ENCODE results near the gene GRPEL2.

The GRPEL2 gene

DNA sequence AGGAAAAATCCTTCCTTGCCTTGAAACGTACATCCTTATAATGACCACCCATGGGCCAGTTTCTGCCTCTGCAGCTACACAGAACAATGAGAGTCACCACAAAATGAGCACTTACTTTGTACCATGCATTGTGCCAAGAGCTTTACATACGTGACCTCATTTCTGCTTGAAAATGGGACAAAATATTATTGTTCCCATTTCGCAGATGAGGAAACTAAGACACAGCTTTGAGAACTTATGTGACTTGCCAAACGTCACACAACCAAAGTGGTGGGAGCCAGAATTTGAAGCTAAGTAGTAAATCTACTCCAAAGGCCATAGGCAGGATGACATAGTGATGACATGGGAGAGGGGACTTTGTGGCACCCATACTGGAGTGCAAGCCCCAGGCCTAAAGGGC, 34.8 kb upstream of the GRPEL2 start:
- peaks cover 10% of the 10 kb centered on the region for H3K4me1 ChIP-seq (ENCODE audit: control insufficient read depth, insufficient read depth, low read depth, low read length)
- 98% methylated on average over 4 of the region's 4 CpGs for WGBS

GRCh38 chr5:149310947-149311658, 34.2 kb upstream of the GRPEL2 start:
- no peak overlapping the region for H2BK120ac ChIP-seq (ENCODE audit: low read depth, low read length)
- H3K9me3 ChIP-seq (ENCODE audit: control insufficient read depth, low read length), result no peaks in the 10 kb centered on the region
- H2BK12ac ChIP-seq (ENCODE audit: low read length in 2 of 2), result no peak overlapping the region
- no peaks in the 10 kb centered on the region for H3K79me1 ChIP-seq (replicated peaks; ENCODE audit: low read length, poor library complexity, severe bottlenecking)
- no peak overlapping the region for H3K4me2 ChIP-seq (ENCODE audit: low read length, poor library complexity, severe bottlenecking)
- no peak overlapping the region for H4K8ac ChIP-seq (ENCODE audit: low read length)
- H3K18ac ChIP-seq (ENCODE audit: low read depth in 1 of 2, low read length in 2 of 2), result peak overlapping the region in 1 of 2 experiments; percentile 25
- no peaks in the 10 kb centered on the region for H3K27me3 ChIP-seq (ENCODE audit: control insufficient read depth in 1 of 2, insufficient read depth in 1 of 2, low read length in 2 of 2)
- no peak overlapping the region for H2BK15ac ChIP-seq (ENCODE audit: low read depth, poor library complexity, severe bottlenecking)
- peaks cover 21 to 34% of the 10 kb centered on the region in 2 experiments for H3K36me3 ChIP-seq (ENCODE audit: control insufficient read depth in 1 of 2, insufficient read depth in 2 of 2, low read depth in 1 of 2, low read length in 2 of 2)
- no peak overlapping the region for H3K4ac ChIP-seq (ENCODE audit: low read depth in 1 of 2, low read length in 2 of 2)
- peak; percentile 73 for DNase-seq
- H3K9ac ChIP-seq (ENCODE audit: low read length), result no peak overlapping the region
- H2AK5ac ChIP-seq (ENCODE audit: low read length, severe bottlenecking), result no peak overlapping the region
- H3K27ac ChIP-seq (ENCODE audit: low read length, poor library complexity, severe bottlenecking), result no peak overlapping the region
- H3K4me3 ChIP-seq (ENCODE audit: insufficient read depth in 1 of 2, low read depth in 1 of 2, low read length in 2 of 2), result no peak overlapping the region
- 79% methylated on average over 10 of the region's 10 CpGs for WGBS
- H2AFZ ChIP-seq (ENCODE audit: low read depth, low read length), result no peak overlapping the region
- no peak overlapping the region for H3K14ac ChIP-seq (ENCODE audit: low read length in 2 of 2)
- no peak overlapping the region for H2BK5ac ChIP-seq (ENCODE audit: low read depth, low read length, poor library complexity, severe bottlenecking)
- H3K4me1 ChIP-seq (ENCODE audit: control insufficient read depth, insufficient read depth, low read depth, low read length), result peaks cover 10% of the 10 kb centered on the region
- no peak overlapping the region for H4K91ac ChIP-seq (ENCODE audit: low read length)
- no peak overlapping the region for H3K23ac ChIP-seq (ENCODE audit: low read length in 2 of 2)

More for the DNA sequence above, 34.8 kb upstream of the GRPEL2 start:
- no peaks in the 10 kb centered on the region for H3K9me3 ChIP-seq (ENCODE audit: control insufficient read depth, low read length)
- H3K23ac ChIP-seq (ENCODE audit: low read length in 2 of 2), result no peak overlapping the region
- H3K4ac ChIP-seq (ENCODE audit: low read depth in 1 of 2, low read length in 2 of 2), result no peak overlapping the region
- no peak overlapping the region for H2AK5ac ChIP-seq (ENCODE audit: low read length, severe bottlenecking)
- no peak overlapping the region for H3K27ac ChIP-seq (ENCODE audit: low read length, poor library complexity, severe bottlenecking)
- H3K14ac ChIP-seq (ENCODE audit: low read length in 2 of 2), result no peak overlapping the region
- no peaks in the 10 kb centered on the region for H3K27me3 ChIP-seq (ENCODE audit: control insufficient read depth in 1 of 2, insufficient read depth in 1 of 2, low read length in 2 of 2)
- H2BK15ac ChIP-seq (ENCODE audit: low read depth, poor library complexity, severe bottlenecking), result no peak overlapping the region
- no peak overlapping the region for H2BK12ac ChIP-seq (ENCODE audit: low read length in 2 of 2)
- H2BK5ac ChIP-seq (ENCODE audit: low read depth, low read length, poor library complexity, severe bottlenecking), result no peak overlapping the region
- no peak overlapping the region for H2BK120ac ChIP-seq (ENCODE audit: low read depth, low read length)
- H4K8ac ChIP-seq (ENCODE audit: low read length), result no peak overlapping the region
- no peak overlapping the region for H4K91ac ChIP-seq (ENCODE audit: low read length)
- DNase-seq, result no peak
- no peak overlapping the region for H3K4me2 ChIP-seq (ENCODE audit: low read length, poor library complexity, severe bottlenecking)
- no peak overlapping the region for H3K18ac ChIP-seq (ENCODE audit: low read depth in 1 of 2, low read length in 2 of 2)
- H3K79me1 ChIP-seq (replicated peaks; ENCODE audit: low read length, poor library complexity, severe bottlenecking), result no peaks in the 10 kb centered on the region
- H3K36me3 ChIP-seq (ENCODE audit: control insufficient read depth in 1 of 2, insufficient read depth in 2 of 2, low read depth in 1 of 2, low read length in 2 of 2), result peaks cover 22 to 38% of the 10 kb centered on the region in 2 experiments
- no peak overlapping the region for H2AFZ ChIP-seq (ENCODE audit: low read depth, low read length)
- H3K9ac ChIP-seq (ENCODE audit: low read length), result no peak overlapping the region
- H3K4me3 ChIP-seq (ENCODE audit: insufficient read depth in 1 of 2, low read depth in 1 of 2, low read length in 2 of 2), result no peak overlapping the region

GRCh38 chr5:149313151-149313841, 32.0 kb upstream of the GRPEL2 start:
- Histone ChIP-seq H3K23ac (ENCODE audit: low read length in 2 of 2) (no peak overlapping the region), H2BK120ac (ENCODE audit: low read depth, low read length) (no peak overlapping the region), H2BK5ac (ENCODE audit: low read depth, low read length, poor library complexity, severe bottlenecking) (no peak overlapping the region), H3K4me3 (ENCODE audit: insufficient read depth in 1 of 2, low read depth in 1 of 2, low read length in 2 of 2) (no peak overlapping the region), H3K18ac (ENCODE audit: low read depth in 1 of 2, low read length in 2 of 2) (no peak overlapping the region), H3K27me3 (ENCODE audit: control insufficient read depth in 1 of 2, insufficient read depth in 1 of 2, low read length in 2 of 2) (no peaks in the 10 kb centered on the region), H2AFZ (ENCODE audit: low read depth, low read length) (no peak overlapping the region), H3K27ac (ENCODE audit: low read length, poor library complexity, severe bottlenecking) (no peak overlapping the region), H2BK15ac (ENCODE audit: low read depth, poor library complexity, severe bottlenecking) (no peak overlapping the region), H3K4ac (ENCODE audit: low read depth in 1 of 2, low read length in 2 of 2) (no peak overlapping the region), H3K4me2 (ENCODE audit: low read length, poor library complexity, severe bottlenecking) (no peak overlapping the region), H2BK12ac (ENCODE audit: low read length in 2 of 2) (no peak overlapping the region), H2AK5ac (ENCODE audit: low read length, severe bottlenecking) (no peak overlapping the region), H3K4me1 (ENCODE audit: control insufficient read depth, insufficient read depth, low read depth, low read length) (peaks cover 7% of the 10 kb centered on the region), H4K8ac (ENCODE audit: low read length) (no peak overlapping the region), H3K36me3 (ENCODE audit: control insufficient read depth in 1 of 2, insufficient read depth in 2 of 2, low read depth in 1 of 2, low read length in 2 of 2) (peaks cover 13 to 24% of the 10 kb centered on the region in 2 experiments), H3K9me3 (ENCODE audit: control insufficient read depth, low read length) (no peaks in the 10 kb centered on the region), H3K79me1 (replicated peaks; ENCODE audit: low read length, poor library complexity, severe bottlenecking) (no peaks in the 10 kb centered on the region), H4K91ac (ENCODE audit: low read length) (no peak overlapping the region), H3K14ac (ENCODE audit: low read length in 2 of 2) (no peak overlapping the region), H3K9ac (ENCODE audit: low read length) (no peak overlapping the region)
- 93% methylated on average over 6 of the region's 6 CpGs for WGBS
- no peak for DNase-seq

DNA sequence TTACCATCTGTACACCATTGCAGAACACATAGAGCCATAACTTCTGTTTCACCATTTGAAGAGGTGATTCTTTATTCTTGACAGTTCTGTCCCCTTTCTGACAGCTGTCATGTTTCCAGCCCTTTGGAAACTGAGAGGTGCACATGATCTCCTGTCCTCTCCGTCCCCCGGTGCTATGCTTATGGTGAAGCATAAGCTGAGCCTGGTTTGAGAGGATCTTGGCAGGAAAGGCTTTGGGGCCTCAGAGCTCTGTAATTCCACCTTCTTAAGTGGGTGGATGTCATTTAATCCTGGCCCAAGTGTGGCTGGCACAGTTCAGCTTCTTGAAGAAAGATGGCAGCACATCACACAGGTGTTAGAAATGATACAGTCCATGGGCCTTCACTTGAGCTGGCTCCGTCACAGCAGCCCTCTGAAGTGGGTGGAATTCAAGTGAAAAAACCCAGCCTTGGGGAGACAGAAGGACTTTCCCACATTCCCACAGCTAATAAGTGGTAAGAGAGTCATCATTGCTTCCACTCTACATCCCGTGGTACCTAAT, 30.7 kb upstream of the GRPEL2 start:
- no peak for DNase-seq
- Histone ChIP-seq H2BK12ac (ENCODE audit: low read length in 2 of 2) (no peak overlapping the region), H2BK120ac (ENCODE audit: low read depth, low read length) (no peak overlapping the region), H3K14ac (ENCODE audit: low read length in 2 of 2) (no peak overlapping the region), H3K9me3 (ENCODE audit: control insufficient read depth, low read length) (no peaks in the 10 kb centered on the region), H2BK5ac (ENCODE audit: low read depth, low read length, poor library complexity, severe bottlenecking) (no peak overlapping the region), H2BK15ac (ENCODE audit: low read depth, poor library complexity, severe bottlenecking) (no peak overlapping the region), H3K18ac (ENCODE audit: low read depth in 1 of 2, low read length in 2 of 2) (no peak overlapping the region), H3K4me3 (ENCODE audit: insufficient read depth in 1 of 2, low read depth in 1 of 2, low read length in 2 of 2) (no peak overlapping the region), H3K4me2 (ENCODE audit: low read length, poor library complexity, severe bottlenecking) (no peak overlapping the region), H3K4ac (ENCODE audit: low read depth in 1 of 2, low read length in 2 of 2) (no peak overlapping the region), H3K23ac (ENCODE audit: low read length in 2 of 2) (no peak overlapping the region), H3K27me3 (ENCODE audit: control insufficient read depth in 1 of 2, insufficient read depth in 1 of 2, low read length in 2 of 2) (no peaks in the 10 kb centered on the region), H3K9ac (ENCODE audit: low read length) (no peak overlapping the region), H4K8ac (ENCODE audit: low read length) (no peak overlapping the region), H3K4me1 (ENCODE audit: control insufficient read depth, insufficient read depth, low read depth, low read length) (peaks cover 8% of the 10 kb centered on the region), H3K79me1 (replicated peaks; ENCODE audit: low read length, poor library complexity, severe bottlenecking) (no peaks in the 10 kb centered on the region), H2AK5ac (ENCODE audit: low read length, severe bottlenecking) (no peak overlapping the region), H2AFZ (ENCODE audit: low read depth, low read length) (no peak overlapping the region), H3K27ac (ENCODE audit: low read length, poor library complexity, severe bottlenecking) (no peak overlapping the region), H3K36me3 (ENCODE audit: control insufficient read depth in 1 of 2, insufficient read depth in 2 of 2, low read depth in 1 of 2, low read length in 2 of 2) (peaks cover 16 to 33% of the 10 kb centered on the region in 2 experiments), H4K91ac (ENCODE audit: low read length) (no peak overlapping the region)
- 94% methylated on average over 4 of the region's 4 CpGs for WGBS

Measured in mesenchymal stem cell (in vitro differentiated cells and primary cell).